WERI-Rb-1 (cell line): ENCODE results near the gene AJM1.

ENCODE experiments used
- DNase-seq: peaks from one replicate; pipeline ENCODE4 v3.0.0-alpha.2; 2020
- H3K27ac ChIP-seq: fragments of 250-450 bp; sonication (Bioruptor Pico); 2 replicates; pipeline ENCODE4 v1.5.1; 2020; ENCODE audit warnings: mild to moderate bottlenecking, moderate library complexity
- H3K27me3 ChIP-seq: fragments of 250-450 bp; sonication (Bioruptor Pico); 2 replicates; pipeline ENCODE4 v1.5.1; 2021; ENCODE audit warnings: mild to moderate bottlenecking, low read depth, moderate library complexity; ENCODE audit not compliant: insufficient read depth, severe bottlenecking
- H3K36me3 ChIP-seq: fragments of 250-450 bp; sonication (Bioruptor Pico); 2 replicates; pipeline ENCODE4 v1.5.1; 2020; ENCODE audit warnings: mild to moderate bottlenecking, moderate library complexity
- H3K4me3 ChIP-seq: 2 replicates; pipeline ENCODE4 v1.5.1; 2011; ENCODE audit warnings: low read depth, mild to moderate bottlenecking, control low read depth, low read length
- H3K9me3 ChIP-seq: fragments of 250-450 bp; sonication (Bioruptor Pico); 2 replicates; pipeline ENCODE4 v1.5.1; 2021; ENCODE audit warnings: mild to moderate bottlenecking, moderate library complexity; ENCODE audit not compliant: severe bottlenecking
- CTCF ChIP-seq: IDR thresholded peaks from 2 replicates; pipeline ENCODE4 v1.5.1; 2011; ENCODE audit warnings: low read depth, mild to moderate bottlenecking, control low read depth, inconsistent platforms, low read length

Gene AJM1

DNA sequence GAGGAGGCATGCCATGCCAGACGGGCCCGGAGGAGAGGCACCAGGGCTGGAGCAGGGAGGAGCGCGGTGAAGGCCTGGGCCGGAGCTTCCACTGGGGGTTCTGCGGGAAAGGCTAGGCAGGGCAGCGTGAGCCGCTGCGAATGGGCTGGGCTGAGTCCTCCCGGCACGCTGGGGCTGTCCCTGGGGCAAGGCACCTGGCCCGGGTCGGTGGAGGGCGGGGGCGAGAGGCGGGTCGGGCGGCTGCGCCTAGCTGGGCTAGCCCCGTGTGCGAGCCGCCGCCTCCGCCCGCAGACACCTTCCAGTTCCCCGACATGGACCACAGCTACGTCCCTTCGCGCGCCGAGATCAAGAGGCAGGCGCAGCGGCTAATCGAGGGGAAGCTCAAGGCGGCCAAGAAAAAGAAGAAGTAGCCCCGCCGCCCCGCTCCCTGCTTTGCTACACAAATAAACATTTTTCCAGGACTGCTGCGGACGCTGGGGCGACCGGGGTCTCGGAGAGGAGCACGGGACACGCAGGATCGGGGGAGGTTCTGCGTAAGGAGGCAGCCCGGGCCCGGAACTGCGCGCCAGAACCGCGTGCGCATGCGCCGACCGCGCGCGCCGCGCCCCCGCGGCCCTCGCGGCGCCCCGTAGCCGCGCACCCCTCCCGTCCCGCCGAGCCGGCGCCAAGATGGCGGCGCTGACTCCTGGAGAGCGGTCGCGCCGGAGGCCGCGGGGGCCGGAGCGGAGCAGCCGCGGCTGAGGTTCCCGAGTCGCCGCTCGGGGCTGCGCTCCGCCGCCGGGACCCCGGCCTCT, 34.8 kb upstream of the AJM1 start, which contains the start of gene RABL6:
Gene RABL6, plus strand, starts transcription at position 668 of the 794 bp plus-strand sequence. CDS start 249 bp downstream, outside the sequence.
- no peaks in the 10 kb centered on the region for H3K9me3 ChIP-seq
- peak within 1 kb of the TSS; percentile 99 for H3K27ac ChIP-seq
- H3K36me3 ChIP-seq = peaks cover 75% of the 10 kb centered on the region
- TF ChIP-seq CTCF = no peak
- DNase-seq = peak; percentile 74
- no peaks in the 10 kb centered on the region for H3K27me3 ChIP-seq
- peak within 1 kb of the TSS; percentile 75 for H3K4me3 ChIP-seq

- no peak for TF ChIP-seq CTCF
- H3K27ac ChIP-seq = peak overlapping the region; percentile 99
- no peaks in the 10 kb centered on the region for H3K27me3 ChIP-seq
- peak overlapping the region; percentile 75 for H3K4me3 ChIP-seq
- H3K36me3 ChIP-seq = peaks cover 83% of the 10 kb centered on the region
- H3K9me3 ChIP-seq = no peaks in the 10 kb centered on the region
- no peak for DNase-seq
Observed at GRCh38 chr9:136808075-136808805, 34.0 kb upstream of the AJM1 start.

DNA sequence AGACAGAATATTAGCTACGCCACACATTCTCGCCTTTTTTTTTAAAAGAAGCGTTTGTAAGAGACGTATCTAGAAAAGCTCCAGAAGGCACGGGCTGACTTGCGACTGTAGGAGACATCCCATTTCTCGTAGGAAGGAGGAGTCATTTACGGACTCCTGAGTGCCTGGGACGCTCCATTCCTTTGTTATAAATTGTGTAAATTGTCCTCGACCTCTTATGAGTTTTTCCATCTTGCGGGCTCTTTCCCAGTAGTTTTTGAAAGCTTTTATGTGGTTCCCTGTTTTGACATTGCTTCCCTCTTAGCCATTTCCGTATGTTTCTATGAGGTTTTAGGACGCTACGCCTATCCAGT, 33.5 kb upstream of the AJM1 start:
- peak overlapping the region; percentile 99 for H3K27ac ChIP-seq
- no peaks in the 10 kb centered on the region for H3K9me3 ChIP-seq
- peak overlapping the region; percentile 75 for H3K4me3 ChIP-seq
- H3K27me3 ChIP-seq = no peaks in the 10 kb centered on the region
- no peak for DNase-seq
- peaks cover 86% of the 10 kb centered on the region for H3K36me3 ChIP-seq
- no peak for TF ChIP-seq CTCF

DNA sequence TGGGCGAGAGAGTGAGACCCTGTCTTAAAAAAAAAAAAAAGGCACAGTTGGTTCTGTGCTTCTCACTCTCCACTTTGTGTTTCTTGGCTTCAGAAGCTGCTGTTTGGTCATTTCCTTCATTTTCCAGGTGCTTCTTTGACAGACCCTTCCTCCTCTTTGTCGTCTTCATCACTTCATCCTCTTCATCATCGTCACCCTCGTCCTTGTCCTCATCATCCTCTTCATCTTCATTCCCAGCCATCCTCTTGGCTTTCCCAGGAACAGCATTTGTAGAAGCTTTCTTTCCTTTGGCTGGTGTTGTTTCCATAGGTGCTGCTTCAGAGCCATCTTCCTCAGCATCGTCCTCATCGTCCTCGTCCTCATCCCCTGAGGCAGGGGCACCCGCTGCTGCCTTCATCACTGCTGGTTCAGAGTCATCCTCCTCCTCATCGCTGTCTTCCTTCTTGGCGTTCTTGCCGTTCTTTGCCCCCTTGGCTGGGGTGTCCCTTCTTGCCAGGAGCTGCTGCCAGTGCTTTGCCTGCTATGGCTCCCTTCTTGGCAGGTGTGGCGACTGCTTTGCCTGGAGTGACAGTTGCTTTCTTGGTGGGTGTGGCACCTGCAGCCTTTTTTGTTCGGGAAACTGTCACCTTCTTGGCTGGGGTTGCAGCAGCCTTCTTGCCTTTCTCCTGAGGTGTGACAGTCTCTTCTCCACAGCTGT, 27.4 kb upstream of the AJM1 start:
- no peak overlapping the region for H3K4me3 ChIP-seq
- H3K9me3 ChIP-seq = no peaks in the 10 kb centered on the region
- TF ChIP-seq CTCF = no peak
- H3K36me3 ChIP-seq = peaks cover 72% of the 10 kb centered on the region
- no peaks in the 10 kb centered on the region for H3K27me3 ChIP-seq
- no peak overlapping the region for H3K27ac ChIP-seq
- DNase-seq = no peak

GRCh38 chr9:136815422-136815782, 26.9 kb upstream of the AJM1 start:
- Histone ChIP-seq H3K4me3 (no peak overlapping the region), H3K27me3 (no peaks in the 10 kb centered on the region), H3K36me3 (peaks cover 67% of the 10 kb centered on the region), H3K27ac (no peak overlapping the region), H3K9me3 (no peaks in the 10 kb centered on the region)
- no peak for TF ChIP-seq CTCF
- no peak for DNase-seq
